HG03097 (cell line): ENCODE results near the gene RBM24.
"Not testable (repeated sequence)": the region's sequence is repeated elsewhere in the genome, so short reads cannot be mapped to it uniquely, and the experiment has no call there.

Experiments
- ATAC-seq: cut with Tn5 transposase; IDR thresholded peaks from one replicate; pipeline ENCODE4 v1.9.1; 2021; ENCODE audit not compliant: unreplicated experiment, low FRiP score

Gene RBM24

DNA sequence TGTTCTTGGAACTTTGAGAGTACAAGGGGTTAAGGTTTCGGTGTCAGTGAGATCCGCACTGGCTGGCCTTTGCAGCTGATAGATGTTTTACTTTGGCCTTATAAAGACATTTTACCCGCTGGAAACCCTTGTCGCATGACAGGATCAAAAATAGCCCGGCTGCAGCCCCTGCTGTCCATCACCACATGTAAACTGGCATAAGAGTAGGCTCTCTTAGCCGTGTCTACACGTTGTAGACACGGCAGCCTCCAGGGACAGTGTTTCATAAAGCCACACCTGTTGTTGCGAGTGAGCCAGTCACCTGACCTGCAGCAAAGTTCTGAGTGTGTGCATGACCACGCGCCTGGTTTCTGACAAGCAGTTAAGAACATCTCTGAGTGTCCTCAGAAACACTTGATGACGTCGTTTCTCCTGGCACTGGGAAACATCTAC lies 8.5 kb downstream of the RBM24 start:
- no peak for ATAC-seq

DNA sequence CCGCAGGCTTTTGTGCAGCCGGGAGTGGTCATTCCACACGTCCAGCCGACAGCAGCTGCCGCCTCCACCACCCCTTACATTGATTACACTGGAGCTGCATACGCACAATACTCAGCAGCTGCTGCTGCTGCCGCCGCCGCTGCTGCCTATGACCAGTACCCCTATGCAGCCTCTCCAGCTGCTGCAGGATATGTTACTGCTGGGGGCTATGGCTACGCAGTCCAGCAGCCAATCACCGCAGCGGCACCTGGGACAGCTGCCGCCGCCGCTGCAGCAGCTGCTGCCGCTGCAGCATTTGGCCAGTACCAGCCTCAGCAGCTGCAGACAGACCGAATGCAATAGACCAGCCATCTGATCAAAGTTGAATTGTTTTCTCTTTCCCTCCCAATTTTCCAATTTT lies 10.6 kb downstream of the RBM24 start:
- ATAC-seq = no peak

DNA sequence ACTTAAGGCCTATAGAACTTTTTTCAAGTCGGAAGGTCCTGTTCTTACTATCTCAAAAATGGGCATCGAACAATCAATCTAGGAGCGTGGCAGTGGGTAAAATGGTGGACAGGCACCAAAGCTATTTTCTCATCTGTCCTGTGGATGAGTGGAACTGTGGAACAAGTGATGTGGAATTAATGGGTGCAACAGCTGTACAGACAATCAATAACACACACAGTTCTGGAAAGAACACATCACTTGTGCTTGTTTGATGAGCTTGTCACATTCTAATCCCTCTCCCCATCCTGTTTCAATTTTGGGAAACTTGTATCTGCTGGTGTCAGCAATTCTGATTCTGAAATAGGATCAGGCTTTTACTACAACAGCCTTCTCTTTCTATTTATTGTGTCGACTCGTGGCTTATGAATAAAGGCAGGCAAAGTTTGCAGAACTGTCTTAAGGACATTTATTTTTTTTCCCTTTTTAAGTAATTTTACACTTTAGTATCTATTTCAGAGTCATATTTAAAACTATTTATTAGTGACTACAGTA lies 11.5 kb downstream of the RBM24 start:
- ATAC-seq = no peak

DNA sequence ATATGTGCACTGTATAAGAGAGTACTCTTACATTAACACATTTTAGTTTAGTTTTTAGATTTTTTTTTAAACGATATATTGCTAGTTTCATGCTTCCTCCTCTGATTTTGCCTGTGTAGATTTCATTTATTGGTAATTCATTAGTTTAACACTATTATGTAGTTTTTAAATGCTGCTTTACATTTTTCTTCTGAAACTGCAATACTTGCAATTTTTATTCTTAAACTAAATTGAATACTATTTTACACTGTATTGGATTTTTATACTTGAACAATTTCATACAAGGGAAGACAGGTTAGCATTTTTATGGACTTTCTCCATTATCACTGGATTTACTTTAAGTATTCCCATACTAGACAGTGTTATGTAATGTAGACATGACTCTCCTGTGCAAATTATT lies 12.2 kb downstream of the RBM24 start:
- no peak for ATAC-seq

DNA sequence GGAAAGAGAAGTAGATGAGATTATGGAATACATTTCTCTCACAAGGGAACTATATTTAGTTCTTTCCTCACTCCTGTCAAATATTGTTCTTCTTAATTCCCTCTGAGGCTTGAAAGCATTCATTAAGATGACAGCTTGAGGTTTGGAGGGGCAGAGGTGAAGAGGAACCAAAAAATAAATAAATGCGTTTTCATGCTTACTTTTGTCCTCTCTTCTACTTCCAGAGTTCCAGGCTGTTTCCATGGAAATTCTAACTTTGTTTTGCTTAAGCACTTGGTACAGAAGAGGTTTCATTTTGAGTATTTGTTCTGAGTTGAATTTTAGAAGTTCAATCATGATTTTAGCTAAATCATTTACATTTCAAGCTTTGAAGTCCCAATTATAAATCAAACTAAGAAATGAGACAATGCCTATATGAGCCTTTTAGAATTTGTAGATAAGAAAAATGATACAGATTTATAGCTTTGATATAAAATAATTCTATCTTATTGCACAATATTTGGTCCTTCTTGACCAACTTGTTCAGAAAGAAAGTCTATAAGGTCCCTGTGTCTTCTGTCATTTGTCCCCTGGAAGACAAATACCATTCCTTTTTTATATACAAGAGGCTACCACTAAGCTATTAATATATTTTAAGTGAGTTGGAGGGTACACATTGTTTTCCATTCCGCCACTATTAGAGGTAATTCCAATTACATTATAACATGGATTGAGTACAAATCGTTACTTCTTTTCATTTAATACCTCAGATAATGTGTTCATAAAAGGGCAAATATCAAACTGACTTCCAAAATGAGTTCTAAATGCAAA lies 16.3 kb downstream of the RBM24 start:
- no peak for ATAC-seq

DNA sequence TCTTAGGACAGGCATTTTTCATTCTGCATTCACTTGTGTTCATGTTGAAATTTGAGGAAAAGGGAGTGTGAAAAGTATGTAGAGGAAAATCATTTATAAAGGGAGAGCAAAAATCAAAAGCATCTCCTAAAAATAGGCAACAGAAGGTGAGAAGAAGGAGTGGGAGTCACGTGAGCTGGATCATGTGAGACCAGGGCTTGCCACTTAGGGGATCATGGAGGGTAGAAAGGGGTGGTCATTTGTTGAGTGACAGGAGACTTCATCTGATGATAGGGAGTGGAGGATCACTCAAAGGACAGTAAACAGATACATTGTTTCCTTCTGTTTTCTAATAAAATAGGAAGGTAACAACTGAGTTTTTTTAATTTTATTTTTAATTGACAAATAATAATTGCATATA lies 17.1 kb downstream of the RBM24 start:
- no peak for ATAC-seq

DNA sequence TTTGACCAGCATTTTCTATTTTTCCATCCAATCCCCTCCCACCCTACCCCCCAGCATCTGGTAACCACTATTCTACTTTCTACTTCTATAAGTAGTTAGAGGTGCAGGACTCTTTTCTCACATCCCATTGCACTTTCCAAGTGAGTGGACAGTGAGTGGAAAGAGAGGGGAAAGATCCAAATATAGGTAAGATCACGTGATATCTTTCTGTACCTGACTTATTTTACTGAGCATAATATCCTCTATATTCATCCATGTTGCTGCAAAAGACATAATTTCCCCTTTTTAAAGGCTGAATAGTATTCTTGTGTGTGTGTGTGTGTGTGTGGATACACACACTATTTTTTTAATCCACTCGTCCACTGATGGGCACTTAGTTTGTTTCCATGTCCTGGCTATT lies 18.1 kb downstream of the RBM24 start:
- no peak for ATAC-seq

DNA sequence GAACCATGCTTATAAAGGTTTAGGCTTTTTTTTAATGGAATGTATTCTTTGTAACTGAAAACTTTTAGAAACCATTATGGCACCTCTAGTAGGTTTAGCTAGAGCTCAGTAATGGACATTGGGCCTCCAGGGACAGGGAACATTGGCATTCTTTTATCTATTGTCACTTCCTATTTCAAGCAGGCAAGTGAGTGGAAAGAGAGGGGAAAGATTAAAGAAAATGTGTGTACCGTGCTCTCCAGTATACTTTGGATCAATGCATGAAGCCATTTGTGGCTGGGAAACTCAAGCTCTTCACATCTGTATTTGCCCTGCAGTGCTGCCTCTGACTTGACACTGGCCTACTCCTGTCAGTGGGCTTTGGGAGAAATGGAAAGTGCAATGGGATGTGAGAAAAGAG lies 18.6 kb downstream of the RBM24 start:
- no peak for ATAC-seq

DNA sequence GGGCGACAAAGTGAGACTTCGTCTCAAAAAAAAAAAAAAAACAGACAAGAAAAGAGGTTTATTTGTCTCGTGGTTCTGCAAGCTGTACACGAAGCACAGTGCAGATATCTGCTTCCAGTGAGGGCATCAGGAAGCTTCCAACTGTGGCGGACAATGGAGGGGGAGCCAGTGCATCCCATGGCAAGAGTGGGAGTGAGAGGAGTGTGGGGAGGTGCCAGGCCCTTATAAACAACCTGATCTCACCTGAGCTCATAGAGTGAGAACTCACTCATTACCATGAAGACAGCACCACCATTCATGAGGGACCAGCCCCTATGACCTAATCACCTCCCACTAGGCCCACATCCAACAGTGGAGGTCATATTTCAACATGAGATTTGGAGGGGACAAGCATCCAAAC lies 19.5 kb downstream of the RBM24 start:
- ATAC-seq = no peak

DNA sequence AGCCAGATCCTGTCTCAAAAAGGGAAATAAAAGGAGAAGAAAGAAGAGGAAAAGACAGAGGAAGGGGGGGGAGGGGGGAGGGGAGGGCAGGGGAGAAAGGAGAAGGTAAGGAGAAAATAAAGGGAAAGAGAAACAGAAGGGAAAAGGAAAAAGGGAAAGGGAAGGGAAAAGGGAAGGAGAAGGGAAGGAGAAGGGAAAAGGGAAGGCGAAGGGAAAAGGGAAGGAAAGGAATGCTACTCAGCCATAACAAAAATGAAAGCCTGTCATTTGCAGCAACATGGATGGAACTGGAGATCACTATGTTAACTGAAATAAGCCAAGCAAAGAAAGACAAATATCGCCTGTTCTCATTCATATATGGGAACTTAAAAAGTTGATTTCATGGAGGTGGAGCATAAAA lies 22.3 kb downstream of the RBM24 start:
- ATAC-seq = no peak

DNA sequence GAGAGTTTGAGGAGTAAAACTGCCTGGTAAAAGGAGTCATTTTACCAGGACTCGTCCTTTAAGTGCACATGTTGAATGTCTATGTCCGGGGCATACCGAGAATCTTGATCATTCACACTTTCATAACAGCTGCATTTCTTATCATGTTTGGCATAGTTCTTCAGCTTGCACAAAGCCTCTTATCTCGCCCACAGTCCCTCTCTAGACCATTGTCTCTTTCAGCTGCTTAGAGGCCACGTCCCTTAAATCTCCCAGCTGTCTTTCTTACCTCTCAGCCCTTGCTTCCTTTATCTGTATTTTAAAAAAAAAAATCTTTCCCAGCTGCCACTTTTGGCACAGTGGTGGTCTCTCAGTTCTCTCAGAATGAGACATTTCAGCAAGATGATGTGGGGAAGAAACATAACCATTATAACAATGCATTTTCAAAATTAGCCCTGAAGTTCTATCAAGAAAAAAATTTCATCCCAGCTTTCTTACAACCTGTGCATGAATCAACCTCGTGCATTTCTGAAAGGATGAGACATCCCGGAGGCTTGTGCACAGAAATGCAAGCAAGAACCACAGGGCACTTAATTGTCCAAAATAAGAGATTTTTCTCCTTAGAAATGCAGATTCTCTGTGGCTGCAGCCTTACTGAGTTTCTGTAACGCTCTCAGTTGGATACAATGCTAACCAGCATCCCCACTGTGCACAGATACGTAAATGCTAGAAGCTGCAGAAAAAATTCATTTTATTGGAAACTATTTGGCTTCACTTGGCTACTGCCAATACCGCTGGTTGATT lies 24.2 kb downstream of the RBM24 start:
- no peak for ATAC-seq

DNA sequence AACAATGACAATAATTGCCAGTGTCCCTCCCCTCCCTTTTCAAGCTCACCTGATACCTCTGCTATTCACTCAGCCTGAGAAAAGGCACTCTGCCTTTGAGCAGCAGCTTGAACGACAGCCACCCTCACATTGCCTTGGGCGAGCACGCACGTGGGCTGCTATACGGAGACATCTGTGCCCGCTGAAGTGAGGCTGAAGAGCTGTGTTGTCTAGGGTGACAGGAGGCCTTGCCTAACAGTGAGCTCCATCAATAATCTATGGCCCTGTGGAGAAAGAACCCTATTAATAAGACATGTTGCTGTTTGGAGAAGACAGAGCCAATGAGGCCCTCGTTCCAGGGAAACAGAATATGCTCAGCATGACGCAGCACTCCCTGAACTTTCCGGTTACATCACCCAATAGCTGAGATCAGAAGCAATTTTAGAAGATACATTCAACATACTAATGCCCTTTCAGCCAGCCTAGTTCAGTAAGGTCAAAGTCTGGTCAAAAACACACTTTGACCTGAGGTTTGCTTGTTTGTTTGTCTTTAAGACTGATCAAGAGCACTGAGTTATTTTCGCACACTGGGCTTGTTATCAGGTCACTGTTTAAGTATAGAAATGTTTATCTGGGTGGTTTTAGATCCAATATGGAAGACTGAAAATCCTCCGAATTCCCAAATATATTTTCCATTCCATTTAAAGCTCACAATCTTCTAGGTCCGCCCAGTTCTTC lies 30.6 kb downstream of the RBM24 start:
- ATAC-seq = no peak

DNA sequence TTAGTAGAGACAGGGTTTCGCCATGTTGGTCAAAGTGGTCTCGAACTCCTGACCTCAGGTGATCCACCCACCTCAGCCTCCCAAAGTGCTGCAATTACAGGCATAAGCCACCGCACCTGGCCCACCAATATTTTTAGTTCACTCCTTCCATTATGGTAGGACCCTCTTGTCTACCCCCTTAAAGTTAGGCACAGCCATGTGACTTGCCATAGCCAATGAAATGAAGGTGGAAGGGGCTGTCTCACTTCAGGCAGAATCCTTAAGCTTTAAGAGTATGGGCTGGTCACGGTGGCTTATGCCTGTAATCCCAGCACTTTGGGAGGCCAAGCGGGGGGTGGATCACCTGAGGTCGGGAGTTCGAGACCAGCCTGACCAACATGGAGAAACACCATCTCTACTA lies 32.1 kb downstream of the RBM24 start:
- not testable (repeated sequence) for ATAC-seq

DNA sequence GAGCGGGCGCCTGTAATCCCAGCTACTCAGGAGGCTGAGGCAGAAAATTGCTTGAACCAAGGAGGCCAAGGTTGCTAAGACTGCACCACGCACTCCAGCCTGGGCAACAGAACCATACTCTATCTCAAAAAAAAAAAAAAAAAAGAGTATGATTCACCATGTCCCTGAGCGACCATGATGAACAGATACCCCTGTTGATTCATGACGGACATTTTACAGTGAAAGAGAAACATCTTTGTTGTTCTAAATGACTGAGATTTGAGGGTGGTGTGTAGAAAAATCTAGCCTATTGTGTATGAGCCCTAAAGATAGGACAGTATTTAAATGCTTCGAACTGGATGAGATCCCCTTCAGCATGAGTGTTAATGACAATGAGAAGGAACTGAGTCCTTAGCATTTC lies 32.8 kb downstream of the RBM24 start:
- no peak for ATAC-seq

DNA sequence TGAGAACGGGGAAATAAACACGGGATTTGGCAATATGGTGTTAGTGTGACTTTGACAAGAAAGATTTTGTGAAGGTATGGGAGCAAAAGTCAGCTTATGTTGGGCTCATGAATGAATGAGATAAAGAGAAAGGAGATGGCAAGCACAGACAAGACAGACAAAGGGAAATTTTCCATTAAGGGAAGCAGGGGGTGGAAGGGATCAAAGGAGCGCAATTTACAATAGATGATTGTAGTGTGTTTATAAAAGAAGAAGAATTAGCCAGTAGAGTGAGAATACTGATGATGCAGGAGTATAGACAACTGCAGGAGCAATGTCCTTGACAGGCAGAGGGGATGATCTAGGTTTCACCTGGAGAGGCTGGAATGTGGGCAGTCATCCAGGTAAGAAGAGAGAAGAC lies 34.1 kb downstream of the RBM24 start:
- no peak for ATAC-seq

DNA sequence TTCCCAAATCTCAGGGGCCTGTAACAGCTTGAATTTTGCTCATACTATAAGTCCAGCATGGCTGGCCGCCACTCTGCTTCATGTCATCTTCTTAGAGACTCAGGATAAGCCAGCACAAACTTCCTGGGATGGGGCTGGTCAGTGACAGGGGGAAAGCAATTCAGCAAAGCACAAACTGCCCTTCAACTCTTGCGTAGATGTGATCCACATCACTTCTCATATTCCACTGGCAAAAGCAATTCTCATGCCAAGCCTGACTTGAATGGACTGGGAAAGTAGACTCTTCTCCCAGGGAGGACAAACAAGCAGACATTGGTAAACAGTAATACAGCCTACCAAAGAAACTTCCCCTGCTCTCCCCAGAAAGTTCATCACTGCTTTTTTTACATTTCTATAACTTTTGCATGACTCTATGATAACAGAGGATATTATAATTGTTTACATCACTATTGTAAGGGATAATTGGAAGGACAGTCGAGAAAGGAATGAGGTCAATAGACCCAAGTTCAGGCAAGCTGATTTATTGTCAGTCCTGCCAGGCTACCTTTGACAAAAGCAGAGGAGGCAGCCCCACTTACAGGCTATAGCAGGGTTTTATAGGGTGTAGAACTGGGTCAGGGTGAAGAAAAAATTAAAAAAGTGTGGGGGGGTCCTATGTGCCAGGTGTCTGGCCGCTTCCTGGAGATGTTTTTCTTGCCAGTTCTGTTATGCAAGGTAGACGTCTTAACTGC lies 37.4 kb downstream of the RBM24 start:
- no peak for ATAC-seq

DNA sequence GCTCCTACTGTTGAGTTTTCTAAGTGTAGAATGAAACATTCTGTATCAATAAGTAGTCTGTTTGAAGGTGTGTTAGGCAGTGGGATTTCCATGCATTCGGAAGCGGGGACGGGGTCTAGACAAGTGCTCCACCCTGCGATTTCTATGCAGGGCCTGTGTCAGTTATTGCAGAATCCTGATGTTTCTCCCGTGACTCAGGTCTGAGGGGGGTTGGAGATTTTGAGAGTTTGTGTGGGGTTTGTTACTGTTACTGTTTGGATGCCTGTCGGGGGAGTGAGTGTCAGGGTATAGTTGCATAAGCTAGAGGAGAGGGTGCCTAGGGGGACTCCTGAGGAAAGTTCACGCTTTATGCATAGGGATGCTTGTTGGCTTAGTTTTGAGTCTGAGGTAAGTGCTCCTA lies 39.1 kb downstream of the RBM24 start:
- ATAC-seq = not testable (repeated sequence)

DNA sequence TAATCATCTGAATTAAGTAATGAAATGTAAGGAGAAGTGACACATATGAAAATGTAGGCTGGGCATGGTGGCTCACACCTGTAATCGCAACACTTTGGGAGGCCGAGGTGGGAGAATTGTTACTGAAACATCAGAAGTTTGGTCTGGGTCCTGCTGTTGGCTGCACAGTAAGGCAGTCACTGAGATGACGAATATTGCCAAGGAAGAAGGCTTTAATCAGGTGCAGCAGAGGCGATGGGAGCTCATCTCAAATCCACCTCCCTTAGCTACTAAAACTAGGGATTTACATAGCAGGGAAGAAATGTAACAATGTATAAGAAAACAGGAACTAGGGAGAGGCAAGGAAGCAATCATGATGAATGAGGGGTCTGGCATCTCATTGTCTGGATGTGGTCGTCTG lies 50.1 kb downstream of the RBM24 start:
- ATAC-seq = no peak

DNA sequence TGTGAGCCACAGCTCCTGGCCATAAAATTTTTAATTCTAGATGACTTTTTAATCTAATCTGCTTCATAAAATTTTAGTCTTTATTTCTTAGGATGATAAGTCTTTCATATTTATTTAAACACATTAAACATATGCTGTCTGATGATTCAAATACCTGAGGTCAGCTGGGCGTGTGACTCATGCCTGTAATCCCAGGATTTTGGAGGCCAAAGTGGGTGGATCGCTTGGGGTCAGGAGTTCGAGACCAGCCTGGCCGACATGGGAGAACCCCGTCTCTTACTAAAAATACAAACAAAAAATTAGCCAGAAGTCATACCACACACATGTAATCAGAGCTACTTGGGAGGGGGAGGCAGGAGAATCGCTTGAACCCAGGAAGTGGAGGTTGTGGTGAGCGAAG lies 53.1 kb downstream of the RBM24 start:
- no peak for ATAC-seq

DNA sequence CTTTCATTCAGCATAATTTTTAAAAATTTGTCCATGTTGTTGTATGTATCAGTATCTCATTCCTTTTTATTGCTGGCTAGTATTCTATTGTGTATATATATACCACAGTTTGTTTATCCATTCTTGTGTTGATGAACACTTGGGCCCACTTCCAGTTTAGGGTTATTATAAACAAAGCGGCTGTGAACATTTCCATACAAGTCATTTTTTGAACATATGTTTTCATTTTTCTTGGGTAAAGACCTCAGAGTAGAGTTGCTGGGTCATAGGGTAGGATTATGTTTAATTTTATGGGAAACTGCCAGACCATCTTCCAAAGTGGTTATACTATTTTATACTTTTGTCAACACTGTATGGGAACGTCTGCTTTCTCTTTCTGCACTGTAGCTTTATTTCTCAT lies 55.3 kb downstream of the RBM24 start:
- no peak for ATAC-seq

DNA sequence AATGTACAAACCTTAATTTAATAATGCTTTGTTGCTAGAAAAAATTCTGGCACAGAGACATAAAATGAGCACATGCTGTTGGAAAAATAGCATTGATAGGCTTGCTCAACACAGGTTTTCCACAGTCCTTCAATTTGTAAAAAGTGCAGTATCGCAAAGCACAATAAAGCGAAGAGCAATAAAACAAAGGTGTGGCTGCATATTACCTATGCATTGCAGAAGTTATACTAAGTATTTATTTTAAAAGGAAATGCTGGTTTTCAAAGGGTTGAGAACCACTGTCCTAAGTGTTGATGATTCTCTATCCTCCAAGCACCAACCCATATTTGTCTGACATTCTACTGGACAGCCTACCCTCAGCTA lies 58.1 kb downstream of the RBM24 start:
- ATAC-seq = no peak
